Retina (tissue), 1 donor: ENCODE results near the gene ABCC4.

Experiments used
- DNase-seq: peaks from one replicate; pipeline ENCODE4 v3.0.0-alpha.2; 2016

The ABCC4 gene

DNA sequence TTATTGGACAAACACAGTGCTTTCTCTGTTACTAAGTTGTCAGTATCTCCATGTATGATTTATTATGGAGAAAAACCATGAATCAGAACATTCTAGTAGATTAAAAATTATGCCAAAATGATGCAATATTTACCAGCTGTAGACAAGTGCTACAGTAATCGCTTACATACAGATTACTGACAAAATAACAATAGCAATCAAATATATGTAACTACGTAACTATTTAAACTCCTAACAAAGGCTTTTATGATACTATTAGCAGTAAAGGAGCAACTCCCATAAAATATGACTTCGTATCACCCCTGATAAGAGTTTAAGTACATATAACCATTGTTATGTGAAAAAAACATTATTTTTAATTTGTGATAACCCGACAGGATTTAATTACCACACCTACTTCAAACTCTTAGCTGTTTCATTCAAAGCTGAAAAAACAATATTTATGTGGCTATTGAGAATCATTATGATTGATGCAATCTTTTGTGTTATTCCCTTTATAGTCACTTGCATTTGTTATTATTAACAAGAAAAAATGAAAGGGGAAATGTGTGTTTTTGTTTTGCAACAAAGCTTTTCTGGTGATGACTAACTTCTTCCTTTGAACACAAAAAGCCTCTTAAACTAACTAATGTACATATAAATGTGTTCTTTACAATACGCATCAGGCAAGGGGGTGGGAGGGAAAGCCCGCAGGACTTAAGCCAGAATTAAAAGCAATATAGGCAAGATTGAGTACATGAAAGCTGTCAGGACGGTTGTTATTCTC lies 147.4 kb downstream of the ABCC4 start:
- no peak for DNase-seq

DNA sequence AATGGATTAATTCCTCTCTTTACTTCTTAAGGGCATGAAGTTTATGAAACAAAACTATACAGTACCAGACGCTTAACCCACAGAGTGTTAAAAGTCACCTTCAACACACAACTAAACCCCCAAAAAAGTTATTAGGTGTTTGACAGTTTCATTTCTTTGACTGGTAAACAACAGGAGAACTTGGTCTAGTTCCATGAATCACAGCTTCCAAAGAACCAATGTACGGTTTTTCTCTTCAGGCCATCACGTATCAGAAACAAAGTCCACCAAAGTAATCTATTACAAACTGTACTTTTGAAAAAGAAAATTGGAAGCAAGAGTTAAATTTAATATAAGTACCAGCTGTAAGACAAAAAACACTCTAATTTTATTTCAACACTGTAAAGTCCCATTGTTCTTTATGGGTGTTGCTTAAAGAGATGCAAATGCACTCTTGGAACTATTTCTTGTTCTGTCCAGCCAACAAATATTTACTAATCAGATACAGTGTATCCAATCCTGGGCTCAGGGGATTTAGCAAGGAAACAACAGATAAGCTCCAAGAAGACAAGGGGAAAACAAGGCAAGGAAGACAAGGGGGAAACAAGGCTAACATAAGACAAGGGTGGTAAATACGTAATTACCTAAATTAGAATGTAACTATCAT lies 149.2 kb downstream of the ABCC4 start:
- no peak for DNase-seq

DNA sequence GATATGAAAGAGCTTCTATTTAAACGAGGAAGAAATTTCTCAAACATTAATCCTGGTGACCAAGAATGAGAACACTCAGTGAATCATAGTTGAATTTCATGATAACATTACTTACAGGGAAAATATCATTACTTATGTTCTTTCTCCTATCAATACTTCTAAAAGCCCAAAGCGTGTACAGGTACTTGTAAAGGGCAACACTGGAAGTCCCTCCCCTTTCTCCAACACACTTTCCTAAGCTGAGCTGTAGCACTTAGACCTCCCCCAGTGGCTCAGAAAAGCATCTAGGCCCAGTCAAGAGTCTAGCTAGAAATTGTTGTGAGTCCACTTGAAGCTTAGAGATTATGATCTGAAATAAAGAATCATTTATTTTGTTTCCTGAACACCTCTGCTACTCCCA lies 150.7 kb downstream of the ABCC4 start:
- no peak for DNase-seq

DNA sequence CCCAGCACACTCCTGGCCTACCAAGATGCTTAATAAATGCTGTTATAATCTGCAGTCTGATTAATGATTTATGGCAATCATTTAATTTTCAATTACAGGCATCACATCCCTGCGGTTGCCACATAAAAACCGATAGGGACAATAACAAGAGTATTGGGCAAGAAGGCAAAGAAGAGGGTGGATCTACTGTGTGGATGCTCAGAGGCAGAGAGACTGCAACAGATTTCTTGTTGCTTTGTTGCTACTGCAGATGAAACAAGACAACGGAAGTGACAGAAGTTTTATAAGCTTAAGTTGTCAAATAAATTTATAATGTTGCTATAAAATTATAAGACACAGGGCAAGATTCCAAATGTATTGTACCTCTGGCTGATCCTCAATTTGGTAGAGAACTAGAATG lies 154.8 kb downstream of the ABCC4 start:
- DNase-seq, result no peak

DNA sequence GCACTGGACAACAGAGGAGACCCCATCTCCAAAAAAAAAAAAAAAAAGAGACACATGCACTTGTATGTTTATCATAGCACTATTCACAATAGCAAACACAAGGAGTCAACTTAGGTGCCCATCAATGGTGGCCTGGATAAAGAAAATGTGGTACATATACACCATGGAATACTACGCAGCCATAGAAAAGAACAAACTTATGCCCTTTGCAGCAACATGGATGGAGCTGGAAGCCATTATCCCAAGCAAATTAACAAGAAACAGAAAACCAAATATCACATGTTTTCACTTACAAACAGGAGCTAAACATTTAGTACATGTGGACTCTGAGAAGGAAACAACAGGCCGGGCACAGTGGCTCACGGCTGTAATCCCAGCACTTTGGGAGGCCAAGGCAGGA lies 155.7 kb downstream of the ABCC4 start:
- DNase-seq, result no peak

DNA sequence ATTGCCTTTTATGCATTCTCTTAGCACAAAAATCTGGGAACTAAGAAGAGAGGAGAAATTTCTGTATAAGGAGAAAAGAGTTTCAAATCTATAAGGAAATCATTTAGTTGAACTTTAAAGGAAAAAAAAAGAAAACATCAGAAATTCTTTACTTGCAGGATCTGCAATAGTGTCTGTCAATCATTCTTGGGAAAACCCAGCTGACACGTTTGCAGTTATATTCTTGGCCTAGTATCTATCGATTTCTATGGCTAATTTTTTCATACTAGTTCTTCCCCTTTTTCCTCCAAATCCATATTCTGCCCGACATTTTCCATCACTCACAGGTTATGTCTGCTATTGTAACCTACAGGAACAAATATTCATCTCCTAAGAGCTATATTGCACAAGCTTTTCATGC lies 160.7 kb downstream of the ABCC4 start:
- no peak for DNase-seq

DNA sequence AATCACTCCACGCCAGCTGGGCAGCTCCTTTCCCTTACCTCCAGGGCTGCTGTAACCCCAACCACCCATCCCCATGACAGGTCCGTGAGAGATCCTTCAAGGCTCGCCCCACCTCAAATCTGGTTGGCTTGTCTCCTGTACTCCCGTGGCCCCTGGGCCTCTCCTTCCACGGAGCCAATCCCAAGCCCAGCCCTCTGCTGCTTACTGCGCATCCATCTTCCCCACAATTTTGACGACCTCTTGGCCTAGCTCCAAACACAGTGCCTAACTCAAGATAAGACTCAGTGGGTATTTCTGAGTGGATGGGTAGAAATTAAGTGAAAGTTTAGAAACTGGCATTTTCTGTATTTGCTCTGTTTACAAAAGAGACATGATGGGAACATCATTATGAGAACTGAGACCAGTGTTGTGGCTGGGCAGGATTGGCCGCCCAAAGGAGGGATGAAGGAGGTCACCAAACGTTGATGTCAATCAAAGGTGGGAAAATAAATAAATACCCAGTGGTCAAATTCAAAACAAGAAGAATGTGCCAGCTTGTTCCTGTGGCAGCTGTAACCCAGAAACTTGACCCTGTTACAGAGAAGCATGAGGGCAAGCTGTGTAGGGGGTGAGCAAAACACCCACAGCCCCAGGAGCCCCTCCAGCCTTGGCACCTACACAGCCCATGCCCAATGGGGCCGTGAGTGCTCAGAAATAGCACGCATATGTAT lies 162.2 kb downstream of the ABCC4 start:
- DNase-seq, result no peak

DNA sequence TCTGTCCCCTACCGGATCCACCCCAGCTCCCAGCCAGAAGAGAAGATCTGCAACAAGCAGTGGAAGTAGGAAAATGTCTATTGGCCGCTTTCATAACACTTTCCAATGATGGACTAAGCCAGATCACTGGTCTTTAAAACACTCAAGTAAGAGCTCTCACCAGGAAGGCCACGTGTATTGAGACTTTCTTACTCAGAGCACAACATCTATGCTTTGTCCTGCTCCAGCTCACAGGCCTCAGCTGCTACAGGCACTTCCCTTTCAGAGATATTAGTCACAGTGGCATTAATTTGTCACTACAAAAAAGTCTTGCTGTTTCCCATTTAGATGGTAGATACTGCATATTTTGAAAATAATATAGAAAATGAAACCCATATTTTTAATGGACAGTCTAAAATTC lies 164.2 kb downstream of the ABCC4 start:
- no peak for DNase-seq

DNA sequence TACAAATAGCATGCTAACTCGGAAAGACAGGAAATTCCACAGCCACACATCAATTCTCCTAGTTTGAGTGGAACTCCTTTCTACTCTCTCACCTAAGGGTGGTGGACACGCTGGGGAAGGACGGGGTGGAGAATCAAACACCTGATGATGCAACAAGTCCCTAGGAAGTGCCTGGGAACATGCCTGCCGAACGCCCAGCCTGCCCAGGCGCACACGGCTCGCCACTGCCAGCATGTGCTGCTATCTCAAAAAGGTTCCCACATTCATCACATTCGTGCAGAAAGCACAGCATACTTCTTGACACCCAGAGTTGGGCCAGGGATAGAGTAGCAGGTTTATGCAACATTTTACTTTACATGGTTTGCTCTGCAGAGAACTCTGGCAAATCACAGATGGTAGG lies 164.6 kb downstream of the ABCC4 start:
- no peak for DNase-seq

DNA sequence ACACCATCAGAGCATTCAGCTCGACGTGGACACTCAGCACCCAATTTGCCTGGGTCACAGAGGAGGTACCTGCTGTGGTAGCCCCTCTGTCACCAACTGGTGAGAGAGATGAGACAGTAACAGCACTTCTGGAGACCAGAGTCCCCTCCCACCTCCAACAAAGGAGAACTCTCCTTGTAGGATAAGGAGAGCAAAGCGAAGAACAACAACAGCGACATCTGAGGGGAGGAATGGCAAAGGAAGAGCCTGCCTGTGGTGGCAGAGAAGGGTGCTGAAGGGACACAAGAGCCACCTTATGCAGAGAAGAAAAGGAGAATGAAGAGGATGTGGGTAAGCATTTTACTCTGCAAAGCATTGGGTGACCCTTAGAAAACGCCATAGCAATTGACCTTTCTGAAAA lies 167.8 kb downstream of the ABCC4 start:
- no peak for DNase-seq

DNA sequence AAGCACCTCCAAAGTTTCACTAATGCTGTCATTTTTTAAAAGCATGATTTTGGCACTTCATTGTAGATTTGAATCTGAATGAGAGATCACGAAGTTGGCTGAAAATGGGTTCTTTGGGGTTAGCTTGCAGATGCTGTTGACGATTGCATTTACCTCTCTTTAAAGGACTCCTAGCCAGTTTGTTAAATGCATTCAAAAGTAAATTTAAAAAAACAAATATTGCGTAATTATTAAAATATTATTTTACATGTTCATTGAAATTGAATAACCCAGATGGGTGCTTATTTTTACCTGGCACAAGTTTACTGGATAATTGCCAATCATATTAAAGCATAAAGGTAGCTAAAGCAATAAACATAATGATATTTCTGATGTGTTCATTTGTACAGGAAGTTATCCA lies 172.2 kb downstream of the ABCC4 start:
- no peak for DNase-seq

DNA sequence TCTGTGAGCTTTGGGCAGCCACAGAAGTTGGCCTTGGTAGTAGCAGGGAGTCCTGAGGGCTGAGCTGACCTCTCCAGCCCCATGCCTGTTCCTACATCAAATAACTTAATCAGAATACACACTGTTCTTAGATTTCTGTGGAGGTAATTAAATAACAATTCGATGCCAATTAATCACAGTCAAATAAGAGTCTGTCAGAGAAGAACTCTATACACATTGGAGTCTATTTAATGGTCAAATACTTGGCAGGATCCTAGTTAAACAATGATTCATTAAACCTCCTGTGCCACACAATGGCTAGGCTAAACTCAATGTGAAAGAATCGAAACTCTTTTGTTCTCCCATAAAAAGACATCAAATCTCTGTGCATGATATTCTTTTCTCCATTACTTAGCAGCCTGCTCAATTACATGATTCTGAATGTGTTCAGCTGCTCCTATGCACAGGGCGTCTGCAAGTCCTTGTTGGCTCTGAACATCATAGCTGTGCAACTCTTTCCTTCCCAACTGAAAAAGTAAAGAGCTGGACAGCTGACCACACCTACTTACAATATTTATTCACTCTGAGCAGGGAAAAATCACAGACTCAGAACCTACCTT lies 173.1 kb downstream of the ABCC4 start:
- DNase-seq, result peak; percentile 43

DNA sequence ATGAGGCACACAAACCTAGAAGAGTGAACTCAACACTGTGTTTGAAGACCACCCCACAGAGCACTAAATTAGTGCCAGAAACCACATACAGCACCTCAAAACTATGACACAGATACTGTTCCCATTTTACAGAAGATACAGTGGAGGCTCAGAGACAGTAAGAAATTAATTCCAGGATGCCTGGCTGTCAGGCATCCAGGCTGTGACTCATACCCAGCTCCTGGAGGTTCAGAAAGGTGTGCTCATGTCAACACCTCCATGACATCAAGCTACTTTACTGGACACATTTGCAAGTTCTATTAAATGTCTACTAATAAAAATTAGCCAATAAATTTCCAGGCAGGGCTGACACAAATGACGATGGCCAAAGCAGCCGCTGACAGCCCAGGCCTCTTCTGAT lies 176.3 kb downstream of the ABCC4 start:
- no peak for DNase-seq

DNA sequence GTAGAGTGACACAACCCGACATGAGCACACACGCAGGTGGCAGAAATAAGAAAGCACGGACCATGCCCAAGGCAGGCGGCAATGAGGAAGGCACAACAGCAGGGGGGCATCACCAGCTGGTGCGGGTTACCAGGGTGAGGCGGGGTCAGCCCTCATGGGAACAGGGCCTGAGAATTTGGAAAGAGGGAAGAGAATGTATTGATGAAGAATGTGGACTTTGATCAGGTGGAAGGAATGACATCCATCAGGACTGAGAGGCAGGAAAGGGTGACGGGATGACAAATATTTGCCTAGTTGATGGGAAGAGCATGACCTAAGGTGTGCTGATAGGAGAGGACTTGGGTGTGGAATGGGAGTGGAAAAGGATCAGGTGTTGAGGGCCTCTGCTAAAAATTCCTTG lies 177.5 kb downstream of the ABCC4 start:
- no peak for DNase-seq

DNA sequence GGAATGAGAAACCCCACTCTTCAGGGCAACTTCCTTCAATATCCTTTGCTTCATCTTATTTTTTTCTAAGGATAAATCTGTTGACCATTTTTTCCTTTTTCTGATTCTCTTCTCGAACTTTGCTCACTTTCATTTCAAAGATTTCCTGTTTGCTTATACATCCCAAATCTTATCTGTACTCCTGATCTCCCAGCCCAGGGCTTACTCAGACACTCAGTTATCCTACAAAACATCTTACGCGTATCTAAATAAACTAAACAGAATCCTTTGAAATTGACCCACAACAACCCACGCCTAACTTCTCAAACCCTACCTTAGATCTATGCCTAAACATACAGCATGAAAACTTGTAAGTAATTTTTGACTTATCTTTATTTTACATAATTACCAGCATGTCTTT lies 179.2 kb downstream of the ABCC4 start:
- DNase-seq, result no peak

DNA sequence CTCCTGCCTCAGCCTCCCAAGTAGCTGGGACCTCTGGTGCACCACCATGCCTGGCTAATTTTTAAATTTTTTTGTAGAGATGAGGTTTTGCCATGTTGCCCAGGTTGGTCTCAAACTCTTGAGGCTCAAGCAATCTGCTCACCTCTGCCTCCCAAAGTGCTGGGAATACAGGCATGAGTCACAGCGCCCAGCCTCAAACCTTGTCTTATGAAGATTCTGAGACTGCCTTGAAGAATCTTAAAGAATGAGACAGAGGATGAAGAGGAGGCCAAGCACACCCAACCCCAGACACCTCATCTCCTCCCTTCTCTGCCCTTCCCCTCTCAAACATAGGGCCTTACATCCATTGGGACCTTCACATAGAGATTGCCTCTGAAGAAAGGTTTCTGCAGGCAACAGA lies 179.7 kb downstream of the ABCC4 start:
- DNase-seq, result no peak

DNA sequence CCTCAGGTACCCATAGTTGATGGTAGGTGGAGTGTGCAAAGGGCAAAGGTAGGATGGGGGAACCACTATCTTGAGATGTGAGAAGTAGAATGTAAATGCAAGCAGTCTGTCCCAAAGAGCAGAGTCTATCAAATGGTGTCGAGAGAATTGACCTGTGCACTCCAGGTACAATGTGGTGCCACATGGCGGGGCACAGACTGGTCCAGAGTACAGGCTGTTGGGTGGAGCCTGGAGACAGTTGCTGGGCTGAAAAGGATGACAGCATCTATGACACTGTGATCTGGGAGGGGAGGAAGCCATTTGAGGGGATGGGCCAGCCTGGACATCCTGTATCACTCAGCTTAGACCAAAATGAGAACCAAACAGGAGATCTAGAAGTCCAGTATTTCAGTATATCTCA lies 180.6 kb downstream of the ABCC4 start:
- DNase-seq, result no peak

DNA sequence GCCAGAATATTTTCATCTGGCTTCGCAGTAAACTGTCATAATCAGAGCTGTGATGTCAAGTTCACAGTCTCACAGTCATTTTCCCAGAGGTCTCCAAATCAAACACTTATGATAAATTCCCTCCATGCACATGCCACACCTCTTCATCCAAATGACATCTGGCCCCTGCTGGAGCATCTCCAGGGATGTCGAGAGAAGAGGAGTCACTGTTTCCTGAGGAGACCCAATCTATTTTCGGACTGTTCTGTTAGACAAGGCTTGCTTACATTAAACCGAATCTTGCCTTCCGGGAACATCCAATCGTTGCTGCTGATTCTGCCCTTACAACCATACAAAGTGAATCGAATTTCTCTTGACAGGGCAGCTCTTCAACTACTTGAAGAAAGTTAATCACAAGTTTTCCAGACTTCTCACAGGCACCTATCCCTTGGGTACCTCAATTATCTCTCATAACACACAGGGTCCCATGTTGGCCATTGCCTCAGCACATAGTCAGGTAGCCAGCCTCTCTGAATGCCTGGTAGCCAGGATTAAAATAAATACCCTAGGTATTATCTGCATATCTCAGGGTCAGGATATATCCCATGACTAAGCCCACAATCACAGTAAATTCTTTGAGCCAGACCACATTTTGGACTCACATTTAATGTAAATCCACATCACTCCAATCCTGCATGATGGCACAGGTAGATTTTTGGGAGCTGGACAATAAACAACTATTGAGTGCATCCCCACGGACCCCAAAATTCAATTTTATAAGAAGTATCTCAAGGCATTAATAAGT lies 182.5 kb downstream of the ABCC4 start:
- DNase-seq, result no peak

DNA sequence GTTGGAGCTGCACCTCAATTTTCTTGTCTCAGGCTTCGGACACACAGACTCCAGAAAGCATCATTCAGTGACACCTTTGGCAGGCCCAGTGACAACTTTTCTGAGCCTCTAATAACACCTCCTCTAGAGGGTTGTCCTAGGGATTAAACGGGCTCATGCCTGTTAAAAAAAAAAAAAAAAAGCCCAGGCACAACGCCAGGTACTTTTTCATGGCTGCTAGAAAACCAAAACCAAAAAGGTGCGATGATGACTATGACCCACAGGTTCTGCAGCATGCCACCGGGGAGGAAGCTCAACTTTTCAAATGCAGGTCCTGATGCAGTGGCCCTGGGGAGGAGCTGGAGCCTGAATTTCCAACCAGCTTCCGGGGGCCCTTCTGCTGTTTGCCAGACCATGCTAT lies 184.2 kb downstream of the ABCC4 start:
- no peak for DNase-seq

DNA sequence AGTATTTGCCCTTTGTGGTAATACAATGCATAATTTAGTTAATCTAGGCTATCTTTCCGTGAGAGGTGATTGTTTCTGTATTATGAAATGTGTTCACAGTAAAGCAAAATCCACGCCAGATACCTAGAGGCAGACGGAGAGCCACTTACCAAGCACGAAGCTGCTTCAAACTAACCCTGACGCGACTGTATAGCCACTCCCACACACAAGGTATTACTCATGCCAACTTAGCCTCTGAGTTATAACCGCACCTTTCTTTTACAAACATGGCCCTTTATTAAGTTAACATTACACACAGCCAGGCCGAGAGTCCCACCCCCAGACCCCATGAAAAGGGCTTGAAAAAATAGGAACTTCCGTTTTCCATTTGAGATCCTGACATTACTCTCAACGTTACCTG lies 185.7 kb downstream of the ABCC4 start:
- DNase-seq, result no peak

DNA sequence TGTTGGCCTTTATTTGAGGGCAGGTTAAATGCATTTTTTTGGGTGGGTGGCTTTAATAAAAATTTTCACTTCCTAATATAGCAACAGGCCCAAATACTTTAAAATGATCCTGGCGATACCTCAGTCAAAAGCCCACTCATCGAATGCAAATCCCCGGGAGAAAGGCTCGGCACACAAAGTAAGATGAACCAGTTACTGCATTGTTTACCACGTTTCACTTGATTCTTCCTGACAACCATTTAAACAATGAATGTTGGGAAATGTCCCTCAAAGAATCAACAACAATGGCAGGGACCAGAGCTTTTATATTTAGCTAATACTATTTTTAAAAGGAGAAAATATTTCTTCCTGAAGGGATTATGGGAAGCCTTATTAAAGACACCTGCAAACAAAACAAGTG lies 187.7 kb downstream of the ABCC4 start:
- DNase-seq, result peak; percentile 65

DNA sequence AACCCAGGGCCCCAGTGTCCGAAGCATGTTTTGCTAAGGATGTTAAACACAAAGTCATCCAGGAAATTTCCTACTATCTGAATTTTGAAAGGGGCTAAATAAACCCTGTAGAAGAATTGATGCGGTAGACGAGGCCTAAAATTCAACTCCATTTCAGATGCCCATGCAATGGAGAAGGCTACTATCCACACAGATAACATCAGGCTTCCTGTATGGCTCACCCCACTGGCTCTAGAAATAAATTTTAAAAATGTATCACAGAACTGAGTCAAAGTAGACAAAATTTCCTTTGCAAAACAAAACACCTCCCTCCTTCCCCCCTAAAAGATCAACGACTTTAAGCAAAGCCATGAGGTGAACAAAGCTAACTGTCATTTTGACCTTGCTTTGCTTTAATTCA lies 188.4 kb downstream of the ABCC4 start:
- peak; percentile 40 for DNase-seq

DNA sequence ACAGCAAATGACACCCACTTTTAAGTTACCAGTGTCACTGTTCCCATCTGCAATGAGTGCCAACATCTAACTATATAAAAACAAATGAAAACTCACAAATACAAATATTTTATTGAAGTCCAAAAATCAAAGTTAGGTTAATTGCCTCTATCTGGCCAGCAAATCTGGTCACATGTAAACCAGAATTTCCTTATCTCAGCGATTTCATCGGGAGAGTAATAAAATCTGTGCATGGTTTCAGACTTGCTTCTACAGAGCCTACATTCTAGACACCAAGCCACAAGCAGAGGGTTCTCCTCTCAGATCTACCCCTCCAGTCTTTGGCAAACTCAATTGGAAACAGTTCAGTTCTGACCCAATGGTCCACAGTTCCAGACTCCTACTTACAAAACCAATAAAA lies 189.6 kb downstream of the ABCC4 start:
- no peak for DNase-seq
